AG04450 (cell line): ENCODE results near the gene RHBDL2. TPM values are rescaled to one million over a fixed set of nuclear protein-coding genes. Genes with fewer than 3 reads are reported as not detected.

ENCODE experiments used
- CTCF ChIA-PET: fragments of 300-600, 350-600 bp; formaldehyde crosslinking; extraction: SDS; loops from one replicate; lab custom pipeline; 2022; ENCODE audit warnings: antibody characterized with exemption, inconsistent platforms; lab: Charles Lee
- POLR2A ChIA-PET: fragments of 350-600 bp; formaldehyde crosslinking; extraction: SDS; loops from one replicate; lab custom pipeline; 2021; ENCODE audit warnings: antibody characterized with exemption, inconsistent platforms; lab: Yijun Ruan, JAX
- DNase-seq: peaks from one replicate; pipeline ENCODE4 v3.0.0-alpha.2; 2011; ENCODE audit warnings: low read depth, low spot score
- H3K27ac ChIP-seq: one replicate; pipeline ENCODE4 v1.5.1; 2012; ENCODE audit warnings: low read depth, low read length, control low read depth
- H3K27me3 ChIP-seq: one replicate; pipeline ENCODE4 v1.6.0; 2012; ENCODE audit warnings: low read length; ENCODE audit not compliant: control insufficient read depth, insufficient read depth
- H3K4me3 ChIP-seq: 2 replicates; pipeline ENCODE4 v1.5.1; 2011; ENCODE audit warnings: mild to moderate bottlenecking, low read depth, low read length, control low read depth
- H3K9me3 ChIP-seq: 2 replicates; pipeline ENCODE4 v1.5.1; 2012; ENCODE audit warnings: low read length; ENCODE audit not compliant: control insufficient read depth, insufficient read depth
- CTCF ChIP-seq: IDR thresholded peaks from 2 replicates; pipeline ENCODE4 v1.5.1; 2011; ENCODE audit warnings: low read depth, low read length, control low read depth, inconsistent platforms
- polyA plus RNA-seq: library from polyadenylated mRNA; depleted of rRNA; stranded (reverse); fragments of >200 nt; gene quantifications from 2 replicates; pipeline ENCODE4 v1.2.3, GENCODE V29; 2011

RHBDL2 gene
- polyA plus RNA-seq, 1 experiment: 0.33 TPM

GRCh38 chr1:38865112-38865715 is 76.4 kb downstream of the RHBDL2 start:
- POLR2A ChIA-PET: no interaction called here
- Histone ChIP-seq H3K4me3 (no peak overlapping the region), H3K27ac (no peak overlapping the region), H3K9me3 (no peaks in the 10 kb centered on the region), H3K27me3 (no peaks in the 10 kb centered on the region)
- DNase-seq: no peak
- CTCF ChIA-PET: no interaction called here
- TF ChIP-seq CTCF: no peak

GRCh38 chr1:38860454-38860795 is 81.2 kb downstream of the RHBDL2 start:
- no peaks in the 10 kb centered on the region; the same call in 1 of the 2 replicates for H3K9me3 ChIP-seq
- POLR2A ChIA-PET: no interaction called here
- peak overlapping the region; percentile 100 for H3K4me3 ChIP-seq
- no peak for DNase-seq
- CTCF ChIA-PET: interaction anchor here (2.4 kb wide), 1 partner anchor 232 kb away, joined by 11 read pairs; no protein-coding TSS in a partner anchor
- no peaks in the 10 kb centered on the region for H3K27me3 ChIP-seq
- no peak overlapping the region for H3K27ac ChIP-seq
- no peak for TF ChIP-seq CTCF

GRCh38 chr1:38859561-38860453 is 81.8 kb downstream of the RHBDL2 start, which contains the start of gene RRAGC:
Gene RRAGC (minus strand): TSS chr1:38859772. CDS start chr1:38859646, 126 bp downstream.
- POLR2A ChIA-PET: interaction anchor here (0.5 to 0.6 kb wide), 2 partner anchors 65 to 133 kb away, joined by 3 to 6 read pairs; no protein-coding TSS in a partner anchor
- CTCF ChIA-PET: interaction anchor here (0.7 to 2.4 kb wide), 2 partner anchors 25 to 232 kb away, joined by 3 to 11 read pairs; no protein-coding TSS in a partner anchor
- peak; percentile 95 for DNase-seq
- no peaks in the 10 kb centered on the region; the same call in 1 of the 2 replicates for H3K9me3 ChIP-seq
- peak within 1 kb of the TSS; percentile 43 for H3K27ac ChIP-seq
- H3K4me3 ChIP-seq: peak within 1 kb of the TSS; percentile 100
- H3K27me3 ChIP-seq: no peaks in the 10 kb centered on the region
- no peak for TF ChIP-seq CTCF

GRCh38 chr1:38858833-38859560 is 82.6 kb downstream of the RHBDL2 start:
- H3K4me3 ChIP-seq: peak overlapping the region; percentile 93
- no peak for TF ChIP-seq CTCF
- H3K27ac ChIP-seq: no peak overlapping the region
- H3K9me3 ChIP-seq: no peaks in the 10 kb centered on the region; the same call in 1 of the 2 replicates
- CTCF ChIA-PET: interaction anchor here (0.7 to 2.4 kb wide), 2 partner anchors 24 to 233 kb away, joined by 3 to 11 read pairs; no protein-coding TSS in a partner anchor
- POLR2A ChIA-PET: interaction anchor here (0.5 kb wide), 1 partner anchor 66 kb away, joined by 3 read pairs; no protein-coding TSS in a partner anchor
- no peaks in the 10 kb centered on the region for H3K27me3 ChIP-seq
- no peak for DNase-seq
